ENCODE results near the gene RND2. TPM values are rescaled to one million over a fixed set of nuclear protein-coding genes. Genes with fewer than 3 reads are reported as not detected.

The RND2 gene
- polyA plus RNA-seq, 1 donor, result 1.8 TPM

DNA sequence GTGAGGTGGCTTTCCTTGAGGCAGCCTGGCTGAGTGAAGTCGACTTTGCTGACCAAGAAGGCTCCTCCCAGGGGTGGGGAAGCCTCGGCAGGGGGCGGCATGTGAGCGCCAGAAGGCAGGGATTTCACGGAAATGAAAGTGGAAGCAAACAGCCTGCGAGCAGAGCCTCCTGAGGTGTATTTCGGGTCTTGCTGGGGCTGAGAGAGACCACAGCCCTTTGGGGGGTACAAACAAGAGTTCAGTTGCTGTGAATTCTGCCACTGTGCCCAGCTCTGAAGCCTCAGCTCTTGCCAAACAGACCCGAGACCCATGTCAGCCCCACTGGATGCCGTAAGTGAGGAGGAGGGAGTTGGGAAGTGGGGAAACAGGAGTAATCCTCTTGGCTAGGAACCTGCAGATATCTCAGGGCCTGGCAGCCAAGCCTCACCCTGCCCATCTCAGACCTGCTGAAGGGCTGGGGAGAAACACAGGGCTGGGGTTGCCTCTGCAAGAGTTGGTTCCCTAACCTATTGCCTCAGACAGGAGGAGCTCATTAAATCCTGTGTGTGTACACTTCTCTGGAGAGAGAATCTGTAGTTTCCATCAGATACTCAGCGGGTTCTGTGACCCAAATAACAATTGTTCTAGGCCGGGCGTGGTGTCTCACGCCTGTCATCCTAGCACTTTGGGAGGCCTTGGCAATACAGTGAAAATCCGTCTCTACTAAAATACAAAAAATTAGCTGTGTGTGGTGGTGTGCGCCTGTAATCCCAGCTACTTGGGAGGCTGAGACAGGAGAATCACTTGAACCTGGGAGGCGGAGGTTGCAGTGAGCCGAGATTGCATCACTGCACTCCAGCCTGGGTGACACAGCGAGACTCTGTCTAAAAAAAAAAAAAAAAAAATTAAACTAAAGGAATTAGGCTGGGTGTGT is 18.1 kb upstream of the RND2 start, which contains the start of gene IFI35:
Gene IFI35 (plus strand): TSS at position 146 of the 913 bp plus-strand sequence. CDS start 164 bp downstream, at position 310.
- peaks cover 21% of the 10 kb centered on the region for H3K4me1 ChIP-seq (ENCODE audit: control insufficient read depth, insufficient read depth, low read length)
- H3K9me3 ChIP-seq (ENCODE audit: control insufficient read depth, low read depth, low read length), result no peaks in the 10 kb centered on the region
- H3K27ac ChIP-seq (ENCODE audit: low read length), result peak within 1 kb of the TSS; percentile 94
- DNase-seq, result peak; percentile 90 to 95
- H3K4me3 ChIP-seq (ENCODE audit: low read length), result peak within 1 kb of the TSS; percentile 65
- no CpG with 5 or more reads among the region's 18 CpGs for WGBS (ENCODE audit: insufficient coverage, low lambda C conversion rate)
- peaks cover 22% of the 10 kb centered on the region for H3K36me3 ChIP-seq (ENCODE audit: control insufficient read depth, insufficient read depth, low read length)
- H3K27me3 ChIP-seq (ENCODE audit: control insufficient read depth, insufficient read depth, low read length), result no peaks in the 10 kb centered on the region

DNA sequence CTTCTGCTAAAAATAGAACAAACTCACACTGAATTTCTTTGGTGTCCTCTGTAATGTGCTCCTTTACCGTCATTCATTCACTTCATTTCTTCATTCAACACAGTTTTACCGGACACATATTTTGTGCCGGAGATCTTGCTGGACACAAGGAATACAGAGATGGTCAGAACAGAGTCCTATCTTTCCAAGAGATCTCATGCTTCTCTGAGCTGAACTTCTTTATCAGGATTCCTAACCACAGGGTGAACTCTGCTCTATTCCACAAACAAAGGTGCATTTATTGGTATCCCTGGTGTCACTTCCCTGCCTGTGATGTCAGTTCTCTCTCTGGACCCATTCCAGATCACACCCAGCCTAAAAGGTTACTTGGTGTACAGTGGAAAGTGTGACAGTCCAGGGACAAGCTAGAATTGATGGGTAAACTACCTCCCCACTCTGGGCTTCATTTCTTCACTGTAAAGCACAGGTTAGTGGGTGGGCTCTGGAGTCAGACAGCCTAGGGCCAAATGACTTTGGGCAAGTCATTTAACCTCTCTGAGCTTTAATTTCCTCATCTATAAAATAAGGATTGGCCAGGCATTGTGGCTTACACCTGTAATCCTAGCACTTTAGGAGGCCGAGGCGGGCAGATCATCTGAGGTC is 14.2 kb upstream of the RND2 start:
- no CpG with 5 or more reads among the region's 5 CpGs for WGBS (ENCODE audit: insufficient coverage, low lambda C conversion rate)
- Histone ChIP-seq H3K36me3 (ENCODE audit: control insufficient read depth, insufficient read depth, low read length) (peaks cover 38% of the 10 kb centered on the region), H3K27ac (ENCODE audit: low read length) (peak overlapping the region; percentile 67), H3K4me3 (ENCODE audit: low read length) (no peak overlapping the region), H3K9me3 (ENCODE audit: control insufficient read depth, low read depth, low read length) (no peaks in the 10 kb centered on the region), H3K4me1 (ENCODE audit: control insufficient read depth, insufficient read depth, low read length) (peaks cover 22% of the 10 kb centered on the region), H3K27me3 (ENCODE audit: control insufficient read depth, insufficient read depth, low read length) (no peaks in the 10 kb centered on the region)
- DNase-seq, result peak; percentile 82 to 92

DNA sequence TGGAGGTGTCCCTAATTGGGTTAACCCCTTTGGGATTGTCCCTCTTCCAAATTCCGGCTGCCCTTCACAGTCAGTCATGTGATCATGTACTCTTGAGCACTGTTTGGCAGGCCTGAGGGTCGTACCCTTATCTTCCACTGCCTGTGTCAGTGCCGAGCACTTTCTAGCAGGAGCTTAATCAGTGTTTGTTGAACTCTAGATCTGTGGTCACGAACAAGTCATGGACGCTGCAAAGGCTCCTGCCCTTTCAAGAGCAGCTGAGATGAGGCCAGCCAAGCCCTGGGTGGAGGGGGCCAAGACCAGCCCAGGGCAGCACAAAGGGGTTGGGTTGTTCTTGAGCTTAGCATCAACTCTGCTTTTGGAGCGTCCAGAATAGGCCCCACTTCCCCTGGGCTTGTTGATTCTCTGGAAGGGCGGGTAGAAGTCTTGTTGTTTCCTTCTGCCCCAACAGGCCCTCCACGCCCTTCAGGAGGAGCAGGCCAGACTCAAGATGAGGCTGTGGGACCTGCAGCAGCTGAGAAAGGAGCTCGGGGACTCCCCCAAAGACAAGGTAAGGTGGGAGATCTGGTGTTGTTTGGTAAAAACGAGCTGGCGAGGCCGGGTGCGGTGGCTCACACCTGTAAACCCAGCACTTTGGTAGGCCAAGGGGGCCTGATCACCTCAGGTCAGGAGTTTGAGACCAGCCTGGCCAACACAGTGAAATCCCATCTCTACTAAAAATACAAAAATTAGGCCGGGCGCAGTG is 13.1 kb upstream of the RND2 start:
- no peak overlapping the region for H3K27ac ChIP-seq (ENCODE audit: low read length)
- H3K4me3 ChIP-seq (ENCODE audit: low read length), result no peak overlapping the region
- DNase-seq, result no peak
- peaks cover 47% of the 10 kb centered on the region for H3K36me3 ChIP-seq (ENCODE audit: control insufficient read depth, insufficient read depth, low read length)
- peaks cover 19% of the 10 kb centered on the region for H3K4me1 ChIP-seq (ENCODE audit: control insufficient read depth, insufficient read depth, low read length)
- no CpG with 5 or more reads among the region's 15 CpGs for WGBS (ENCODE audit: insufficient coverage, low lambda C conversion rate)
- H3K9me3 ChIP-seq (ENCODE audit: control insufficient read depth, low read depth, low read length), result no peaks in the 10 kb centered on the region
- no peaks in the 10 kb centered on the region for H3K27me3 ChIP-seq (ENCODE audit: control insufficient read depth, insufficient read depth, low read length)

DNA sequence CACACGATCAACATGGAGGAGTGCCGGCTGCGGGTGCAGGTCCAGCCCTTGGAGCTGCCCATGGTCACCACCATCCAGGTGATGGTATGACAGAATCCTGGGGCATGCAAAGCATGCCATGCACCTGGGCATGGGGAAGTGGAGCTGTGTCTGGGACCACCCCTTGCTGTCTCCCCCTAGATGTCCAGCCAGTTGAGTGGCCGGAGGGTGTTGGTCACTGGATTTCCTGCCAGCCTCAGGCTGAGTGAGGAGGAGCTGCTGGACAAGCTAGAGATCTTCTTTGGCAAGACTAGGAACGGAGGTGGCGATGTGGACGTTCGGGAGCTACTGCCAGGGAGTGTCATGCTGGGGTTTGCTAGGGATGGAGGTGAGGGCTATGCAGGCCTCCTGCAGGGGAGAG is 11.7 kb upstream of the RND2 start:
- Histone ChIP-seq H3K36me3 (ENCODE audit: control insufficient read depth, insufficient read depth, low read length) (peaks cover 56% of the 10 kb centered on the region), H3K27me3 (ENCODE audit: control insufficient read depth, insufficient read depth, low read length) (no peaks in the 10 kb centered on the region), H3K4me3 (ENCODE audit: low read length) (no peak overlapping the region), H3K9me3 (ENCODE audit: control insufficient read depth, low read depth, low read length) (no peaks in the 10 kb centered on the region), H3K4me1 (ENCODE audit: control insufficient read depth, insufficient read depth, low read length) (peaks cover 19% of the 10 kb centered on the region), H3K27ac (ENCODE audit: low read length) (no peak overlapping the region)
- DNase-seq, result no peak
- whole genome bisulfite sequencing (ENCODE audit: insufficient coverage, low lambda C conversion rate), result no CpG with 5 or more reads among the region's 8 CpGs

DNA sequence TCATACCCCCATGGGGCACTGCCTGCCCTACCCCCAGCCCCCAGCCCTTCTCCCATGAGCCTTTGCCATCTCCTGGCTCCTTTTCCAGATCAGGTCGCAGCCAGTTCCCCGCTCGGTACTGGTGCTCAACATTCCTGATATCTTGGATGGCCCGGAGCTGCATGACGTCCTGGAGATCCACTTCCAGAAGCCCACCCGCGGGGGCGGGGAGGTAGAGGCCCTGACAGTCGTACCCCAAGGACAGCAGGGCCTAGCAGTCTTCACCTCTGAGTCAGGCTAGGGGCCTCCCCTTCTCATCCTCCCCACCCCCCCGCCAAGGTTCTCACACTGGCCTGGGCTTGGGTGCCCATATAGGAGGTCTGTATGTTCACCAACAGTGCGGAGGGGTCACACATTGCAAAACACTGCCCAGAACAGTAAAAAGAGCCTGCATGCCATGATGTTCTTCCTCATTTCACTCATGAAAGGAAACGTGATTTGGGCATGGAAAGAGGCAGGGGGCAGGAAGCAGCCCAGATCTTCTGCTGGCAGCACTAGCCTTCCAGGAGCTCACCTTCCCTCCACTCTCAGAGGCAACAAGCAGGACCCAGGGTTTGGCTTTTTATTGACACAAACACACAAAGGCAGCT is 10.9 kb upstream of the RND2 start:
- Histone ChIP-seq H3K9me3 (ENCODE audit: control insufficient read depth, low read depth, low read length) (no peaks in the 10 kb centered on the region), H3K36me3 (ENCODE audit: control insufficient read depth, insufficient read depth, low read length) (peaks cover 63% of the 10 kb centered on the region), H3K27me3 (ENCODE audit: control insufficient read depth, insufficient read depth, low read length) (no peaks in the 10 kb centered on the region), H3K4me1 (ENCODE audit: control insufficient read depth, insufficient read depth, low read length) (peaks cover 28% of the 10 kb centered on the region), H3K27ac (ENCODE audit: low read length) (no peak overlapping the region), H3K4me3 (ENCODE audit: low read length) (no peak overlapping the region)
- no peak for DNase-seq
- WGBS (ENCODE audit: insufficient coverage, low lambda C conversion rate), result no CpG with 5 or more reads among the region's 12 CpGs

DNA sequence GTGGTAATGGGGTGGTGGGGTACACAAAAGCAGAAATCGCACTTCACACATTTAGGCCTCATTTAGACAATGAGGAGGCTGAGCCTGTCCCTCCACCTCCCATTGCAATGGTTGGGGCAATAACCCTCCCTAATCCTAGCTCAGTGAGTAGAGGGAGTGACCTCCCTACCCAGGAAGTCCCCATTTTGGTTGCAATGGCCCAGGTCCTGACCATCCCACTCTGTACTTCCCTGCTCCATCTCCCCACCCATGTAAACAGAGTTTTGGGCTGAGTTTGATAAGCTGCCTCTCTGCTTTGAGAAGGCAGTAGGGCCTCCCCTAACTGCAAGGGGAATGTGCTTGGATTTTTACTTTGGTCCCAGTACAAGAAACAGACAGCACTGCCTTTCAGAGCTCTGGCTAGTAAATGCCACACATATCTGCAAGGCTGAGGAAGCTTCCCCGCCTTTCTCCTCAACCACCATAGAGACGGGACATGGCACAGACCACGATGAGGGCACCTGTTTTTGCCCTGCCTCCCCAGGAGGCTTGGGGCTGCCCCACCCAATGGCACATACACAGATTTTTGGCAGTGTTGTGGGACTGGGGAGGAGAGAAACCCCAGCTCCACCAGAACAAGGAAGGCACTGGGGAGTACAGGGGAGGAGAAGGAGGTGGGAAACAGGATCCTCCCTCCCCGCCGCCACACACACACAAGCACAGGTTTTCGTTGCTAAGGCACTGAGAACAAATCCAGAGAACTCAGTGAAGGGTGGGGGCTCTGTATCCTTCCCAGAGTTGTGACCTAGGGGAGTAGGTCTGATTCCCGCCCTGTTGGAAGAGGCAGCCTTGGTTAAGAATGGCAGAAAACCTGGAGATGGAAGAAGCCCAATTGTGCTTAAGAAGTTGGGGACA is 10.1 kb upstream of the RND2 start:
- H3K36me3 ChIP-seq (ENCODE audit: control insufficient read depth, insufficient read depth, low read length), result peaks cover 63% of the 10 kb centered on the region
- no peak for DNase-seq
- peaks cover 35% of the 10 kb centered on the region for H3K4me1 ChIP-seq (ENCODE audit: control insufficient read depth, insufficient read depth, low read length)
- no peaks in the 10 kb centered on the region for H3K9me3 ChIP-seq (ENCODE audit: control insufficient read depth, low read depth, low read length)
- no peak overlapping the region for H3K27ac ChIP-seq (ENCODE audit: low read length)
- H3K4me3 ChIP-seq (ENCODE audit: low read length), result no peak overlapping the region
- no peaks in the 10 kb centered on the region for H3K27me3 ChIP-seq (ENCODE audit: control insufficient read depth, insufficient read depth, low read length)
- WGBS (ENCODE audit: insufficient coverage, low lambda C conversion rate), result no CpG with 5 or more reads among the region's 8 CpGs

DNA sequence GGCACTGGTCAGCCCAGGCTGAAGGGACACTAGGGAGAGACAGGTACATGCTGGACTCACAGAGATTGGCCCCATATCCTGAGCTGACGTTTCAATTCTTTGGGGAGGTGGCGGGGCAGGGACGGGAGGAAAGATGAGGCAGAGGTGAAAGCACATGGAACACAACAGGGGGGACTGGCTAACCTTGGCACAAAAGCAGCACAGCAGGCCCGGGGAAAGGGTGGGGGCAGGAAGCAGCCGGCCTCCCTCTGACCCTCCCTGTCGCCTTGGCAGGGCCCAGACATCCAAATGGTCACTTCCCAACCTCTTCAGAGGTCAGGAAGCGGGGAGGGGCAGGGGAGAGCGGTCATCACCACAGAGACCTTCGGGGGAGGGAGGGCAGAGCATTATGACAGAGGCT is 9.5 kb upstream of the RND2 start:
- Histone ChIP-seq H3K27me3 (ENCODE audit: control insufficient read depth, insufficient read depth, low read length) (no peaks in the 10 kb centered on the region), H3K36me3 (ENCODE audit: control insufficient read depth, insufficient read depth, low read length) (peaks cover 63% of the 10 kb centered on the region), H3K4me3 (ENCODE audit: low read length) (no peak overlapping the region), H3K4me1 (ENCODE audit: control insufficient read depth, insufficient read depth, low read length) (peaks cover 35% of the 10 kb centered on the region), H3K27ac (ENCODE audit: low read length) (no peak overlapping the region), H3K9me3 (ENCODE audit: control insufficient read depth, low read depth, low read length) (no peaks in the 10 kb centered on the region)
- no CpG with 5 or more reads among the region's 9 CpGs for WGBS (ENCODE audit: insufficient coverage, low lambda C conversion rate)
- DNase-seq, result no peak

DNA sequence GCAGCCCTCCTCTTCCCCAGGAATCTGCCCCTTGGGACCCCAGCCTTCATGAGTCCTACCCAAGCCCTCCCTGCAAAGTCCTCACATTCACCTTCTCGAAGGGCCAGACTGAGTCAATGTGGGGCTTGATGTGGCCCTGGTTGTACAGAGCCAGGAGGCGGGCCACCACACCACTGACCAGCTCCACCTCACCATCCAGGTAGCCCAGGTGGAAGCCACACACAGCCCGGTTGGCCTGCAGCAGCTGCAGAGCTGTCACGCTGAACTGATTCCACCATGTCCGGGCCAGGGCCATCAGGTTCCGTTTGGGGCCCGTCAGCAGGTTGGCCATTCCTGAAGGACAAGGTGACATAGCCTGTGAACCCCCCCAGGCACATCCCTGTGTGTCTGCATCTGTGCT is 8.8 kb upstream of the RND2 start:
- Histone ChIP-seq H3K9me3 (ENCODE audit: control insufficient read depth, low read depth, low read length) (no peaks in the 10 kb centered on the region), H3K27ac (ENCODE audit: low read length) (no peak overlapping the region), H3K27me3 (ENCODE audit: control insufficient read depth, insufficient read depth, low read length) (no peaks in the 10 kb centered on the region), H3K4me3 (ENCODE audit: low read length) (no peak overlapping the region), H3K4me1 (ENCODE audit: control insufficient read depth, insufficient read depth, low read length) (peaks cover 29% of the 10 kb centered on the region), H3K36me3 (ENCODE audit: control insufficient read depth, insufficient read depth, low read length) (peaks cover 63% of the 10 kb centered on the region)
- WGBS (ENCODE audit: insufficient coverage, low lambda C conversion rate), result no CpG with 5 or more reads among the region's 7 CpGs
- DNase-seq, result no peak

DNA sequence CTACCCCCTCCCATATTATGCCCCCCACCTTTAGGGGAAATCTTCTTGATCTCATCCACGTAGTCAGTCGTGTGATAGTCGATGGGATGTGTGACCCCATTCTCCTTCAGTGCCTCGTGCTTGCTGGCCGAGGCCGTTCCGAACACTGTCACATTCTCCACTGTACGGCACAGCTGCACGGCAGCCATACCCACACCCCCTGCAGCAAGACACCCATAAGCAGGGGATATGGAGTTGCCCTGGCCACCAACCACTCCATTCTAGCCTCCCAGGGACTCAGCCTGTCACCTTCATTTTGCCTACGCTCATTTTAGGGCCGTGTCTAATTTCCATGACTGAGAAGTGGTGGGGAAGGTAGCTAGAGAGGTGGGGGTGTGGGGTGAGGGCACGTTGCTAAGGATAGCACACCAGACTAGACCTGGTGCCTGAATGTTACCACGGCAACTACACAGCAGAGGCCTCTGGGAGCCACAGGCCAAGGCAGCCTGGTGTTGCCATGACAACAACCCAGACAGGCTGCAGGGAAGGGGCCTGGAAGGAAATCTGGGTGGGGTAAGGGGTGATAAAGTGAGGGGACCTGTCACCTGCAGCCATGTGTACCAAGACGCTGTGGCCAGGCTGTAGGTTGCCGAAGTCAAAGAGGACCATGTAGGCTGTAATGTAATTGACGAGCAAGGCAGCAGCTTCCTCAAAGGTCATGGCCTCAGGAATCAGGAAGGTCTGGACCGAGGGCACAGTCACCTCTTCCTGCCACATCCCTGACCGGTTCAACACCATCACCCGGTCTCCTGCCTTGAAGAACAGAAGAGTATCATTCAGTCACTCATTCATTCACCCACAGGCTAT is 6.8 kb upstream of the RND2 start:
- peak in 1 of 2 donors; percentile 34 for DNase-seq
- WGBS (ENCODE audit: insufficient coverage, low lambda C conversion rate), result 73% methylated on average over 3 of the region's 19 CpGs
- H3K4me3 ChIP-seq (ENCODE audit: low read length), result no peak overlapping the region
- no peaks in the 10 kb centered on the region for H3K9me3 ChIP-seq (ENCODE audit: control insufficient read depth, low read depth, low read length)
- H3K36me3 ChIP-seq (ENCODE audit: control insufficient read depth, insufficient read depth, low read length), result peaks cover 50% of the 10 kb centered on the region
- no peaks in the 10 kb centered on the region for H3K27me3 ChIP-seq (ENCODE audit: control insufficient read depth, insufficient read depth, low read length)
- peaks cover 25% of the 10 kb centered on the region for H3K4me1 ChIP-seq (ENCODE audit: control insufficient read depth, insufficient read depth, low read length)
- no peak overlapping the region for H3K27ac ChIP-seq (ENCODE audit: low read length)
